ENCODE results near the gene COBLL1.
A peak's percentile ranks its signal among the peaks of the same experiment; 100 is the strongest.
"Not testable (repeated sequence)": the region's sequence is repeated elsewhere in the genome, so short reads cannot be mapped to it uniquely, and the experiment has no call there.

The COBLL1 gene

GRCh38 chr2:164860694-164861042, 19.0 kb upstream of the COBLL1 start:
- H3K27me3 ChIP-seq (ENCODE audit: insufficient read depth, low read depth, severe bottlenecking) = no peaks in the 10 kb centered on the region
- no peak overlapping the region for H3K27ac ChIP-seq
- no peak for DNase-seq
- no peaks in the 10 kb centered on the region for H3K36me3 ChIP-seq
- TF ChIP-seq CTCF (IDR thresholded peaks at IDR 0.05; ENCODE audit: low read depth, low read length) = no peak
- no peaks in the 10 kb centered on the region for H3K9me3 ChIP-seq (ENCODE audit: severe bottlenecking)
- no peak overlapping the region for H3K4me3 ChIP-seq (ENCODE audit: low read depth, low read length)

GRCh38 chr2:164859906-164860693, 18.5 kb upstream of the COBLL1 start:
- H3K36me3 ChIP-seq; H3K27ac ChIP-seq; H3K9me3 ChIP-seq (ENCODE audit: severe bottlenecking); H3K4me3 ChIP-seq (ENCODE audit: low read depth, low read length); H3K27me3 ChIP-seq (ENCODE audit: insufficient read depth, low read depth, severe bottlenecking); DNase-seq: not testable (repeated sequence)

- H3K4me3 ChIP-seq (ENCODE audit: low read depth, low read length) = no peak overlapping the region
- H3K9me3 ChIP-seq (ENCODE audit: severe bottlenecking) = no peaks in the 10 kb centered on the region
- H3K36me3 ChIP-seq = no peaks in the 10 kb centered on the region
- no peak overlapping the region for H3K27ac ChIP-seq
- DNase-seq = no peak
- TF ChIP-seq CTCF (IDR thresholded peaks at IDR 0.05; ENCODE audit: low read depth, low read length) = no peak
- H3K27me3 ChIP-seq (ENCODE audit: insufficient read depth, low read depth, severe bottlenecking) = no peaks in the 10 kb centered on the region
Observed at GRCh38 chr2:164859251-164859818, 17.7 kb upstream of the COBLL1 start.

GRCh38 chr2:164852086-164852485, 10.5 kb upstream of the COBLL1 start:
- Histone ChIP-seq H3K27me3 (ENCODE audit: insufficient read depth, low read depth, severe bottlenecking) (no peaks in the 10 kb centered on the region), H3K9me3 (ENCODE audit: severe bottlenecking) (no peaks in the 10 kb centered on the region), H3K36me3 (no peaks in the 10 kb centered on the region), H3K27ac (no peak overlapping the region), H3K4me3 (ENCODE audit: low read depth, low read length) (no peak overlapping the region)
- TF ChIP-seq CTCF (IDR thresholded peaks at IDR 0.05; ENCODE audit: low read depth, low read length) = no peak
- no peak for DNase-seq

GRCh38 chr2:164850235-164850634, 8.6 kb upstream of the COBLL1 start:
- no peak for TF ChIP-seq CTCF (IDR thresholded peaks at IDR 0.05; ENCODE audit: low read depth, low read length)
- no peaks in the 10 kb centered on the region for H3K9me3 ChIP-seq (ENCODE audit: severe bottlenecking)
- H3K4me3 ChIP-seq (ENCODE audit: low read depth, low read length) = no peak overlapping the region
- H3K27ac ChIP-seq = no peak overlapping the region
- no peaks in the 10 kb centered on the region for H3K27me3 ChIP-seq (ENCODE audit: insufficient read depth, low read depth, severe bottlenecking)
- H3K36me3 ChIP-seq = no peaks in the 10 kb centered on the region
- DNase-seq = no peak

- DNase-seq = no peak
- no peaks in the 10 kb centered on the region for H3K36me3 ChIP-seq
- H3K4me3 ChIP-seq (ENCODE audit: low read depth, low read length) = no peak overlapping the region
- peak overlapping the region; percentile 69 for H3K27ac ChIP-seq
- no peaks in the 10 kb centered on the region for H3K27me3 ChIP-seq (ENCODE audit: insufficient read depth, low read depth, severe bottlenecking)
- H3K9me3 ChIP-seq (ENCODE audit: severe bottlenecking) = no peaks in the 10 kb centered on the region
- TF ChIP-seq CTCF (IDR thresholded peaks at IDR 0.05; ENCODE audit: low read depth, low read length) = no peak
Observed at GRCh38 chr2:164849506-164849905, 7.9 kb upstream of the COBLL1 start.
